HG03432 (cell line): ENCODE results near the gene RSPO1.

ENCODE experiments used
- ATAC-seq: cut with Tn5 transposase; IDR thresholded peaks from one replicate; pipeline ENCODE4 v1.9.1; 2021; ENCODE audit warnings: mild to moderate bottlenecking, moderate library complexity; ENCODE audit not compliant: unreplicated experiment

RSPO1 gene

GRCh38 chr1:37574834-37575480 lies 59.7 kb downstream of the RSPO1 start:
- no peak for ATAC-seq

- no peak for ATAC-seq
Measured at GRCh38 chr1:37570528-37571334, 64.0 kb downstream of the RSPO1 start.

DNA sequence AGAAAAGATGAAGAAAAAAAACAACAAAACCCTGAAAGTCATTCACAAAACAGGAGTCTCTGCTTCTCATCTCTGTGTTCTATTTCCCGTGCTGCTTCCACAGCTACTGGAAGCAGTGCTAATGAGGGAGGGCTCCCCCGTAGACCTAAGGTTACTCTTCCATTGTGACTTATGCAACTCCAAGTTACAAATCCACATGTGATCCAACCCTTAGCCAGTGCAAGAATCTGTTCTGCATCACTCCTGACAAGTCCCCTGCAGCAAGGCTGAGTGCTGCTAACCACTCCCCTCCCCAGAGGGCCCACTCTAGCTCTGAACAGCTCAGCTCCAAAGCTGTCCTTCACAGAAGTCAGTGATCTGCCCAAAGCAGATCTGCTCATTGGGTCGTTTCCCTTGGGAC lies 67.7 kb downstream of the RSPO1 start:
- no peak for ATAC-seq

GRCh38 chr1:37564892-37565291 lies 69.8 kb downstream of the RSPO1 start:
- ATAC-seq, result no peak

GRCh38 chr1:37562984-37563383 lies 71.7 kb downstream of the RSPO1 start:
- no peak for ATAC-seq
